DND-41 (cell line): Measurements from ENCODE around the gene PNLDC1.

ENCODE experiments used
- CTCF ChIP-seq: IDR thresholded peaks from 2 replicates; pipeline ENCODE4 v1.5.1; 2012; ENCODE audit warnings: borderline replicate concordance, low read length, moderate library complexity, mild to moderate bottlenecking; ENCODE audit not compliant: poor library complexity, severe bottlenecking; ENCODE audit errors: extremely low read depth
- EZH2 ChIP-seq: IDR thresholded peaks from 3 replicates; pipeline ENCODE4 v1.6.1; 2012; ENCODE audit warnings: borderline replicate concordance, low read depth, mild to moderate bottlenecking, moderate library complexity, low read length, inconsistent platforms; ENCODE audit not compliant: severe bottlenecking

- TF ChIP-seq CTCF, result no peak
- no peak for TF ChIP-seq EZH2
Observed at GRCh38 chr6:159761129-159761872, 38.8 kb upstream of the PNLDC1 start.
